Neural cell (in vitro differentiated cells): ENCODE results near the gene ITGB1BP1.

Experiments used
- EZH2 ChIP-seq: fragments of 200-600, 300-800 bp; shearing (Covaris generic), sonication (generic); IDR thresholded peaks from 2 replicates; pipeline ENCODE4 v1.6.1; 2014; ENCODE audit warnings: antibody characterized with exemption, low read length, borderline replicate concordance, mild to moderate bottlenecking; ENCODE audit not compliant: insufficient read depth, poor library complexity, severe bottlenecking
- TF ChIP-seq, protein P1 (sequence below): fragments of 450-650 bp; IDR thresholded peaks from 2 replicates; pipeline ENCODE4 v1.5.1; 2014; ENCODE audit warnings: antibody characterized with exemption, mild to moderate bottlenecking, moderate library complexity; ENCODE audit not compliant: poor library complexity, severe bottlenecking

GRCh38 chr2:9423922-9424272 is 569 bp upstream of the ITGB1BP1 start:
- TF ChIP-seq, protein P1, sequence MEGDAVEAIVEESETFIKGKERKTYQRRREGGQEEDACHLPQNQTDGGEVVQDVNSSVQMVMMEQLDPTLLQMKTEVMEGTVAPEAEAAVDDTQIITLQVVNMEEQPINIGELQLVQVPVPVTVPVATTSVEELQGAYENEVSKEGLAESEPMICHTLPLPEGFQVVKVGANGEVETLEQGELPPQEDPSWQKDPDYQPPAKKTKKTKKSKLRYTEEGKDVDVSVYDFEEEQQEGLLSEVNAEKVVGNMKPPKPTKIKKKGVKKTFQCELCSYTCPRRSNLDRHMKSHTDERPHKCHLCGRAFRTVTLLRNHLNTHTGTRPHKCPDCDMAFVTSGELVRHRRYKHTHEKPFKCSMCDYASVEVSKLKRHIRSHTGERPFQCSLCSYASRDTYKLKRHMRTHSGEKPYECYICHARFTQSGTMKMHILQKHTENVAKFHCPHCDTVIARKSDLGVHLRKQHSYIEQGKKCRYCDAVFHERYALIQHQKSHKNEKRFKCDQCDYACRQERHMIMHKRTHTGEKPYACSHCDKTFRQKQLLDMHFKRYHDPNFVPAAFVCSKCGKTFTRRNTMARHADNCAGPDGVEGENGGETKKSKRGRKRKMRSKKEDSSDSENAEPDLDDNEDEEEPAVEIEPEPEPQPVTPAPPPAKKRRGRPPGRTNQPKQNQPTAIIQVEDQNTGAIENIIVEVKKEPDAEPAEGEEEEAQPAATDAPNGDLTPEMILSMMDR = no peak
- no peak for TF ChIP-seq EZH2
